Measurements from ENCODE around the gene CBFB. TPM values are rescaled to one million over a fixed set of nuclear protein-coding genes. Genes with fewer than 3 reads are reported as not detected.

The CBFB gene
- total and polyA plus RNA-seq, 2 experiments from 2014 or later = 66.3 to 197 TPM

- DNase-seq (ENCODE audit: low read depth in 1 of 2, low spot score in 1 of 2) = no peak
- no peak overlapping the region for H3K27ac ChIP-seq
- H3K36me3 ChIP-seq = peaks cover 19% of the 10 kb centered on the region
- H3K9me3 ChIP-seq (ENCODE audit: low read depth) = no peaks in the 10 kb centered on the region
- H3K27me3 ChIP-seq = peaks cover 2% of the 10 kb centered on the region
- TF ChIP-seq CTCF (IDR thresholded peaks at IDR 0.05; ENCODE audit: low read depth, low read length) = no peak
- no peak overlapping the region for H3K4me3 ChIP-seq
- H3K4me1 ChIP-seq (ENCODE audit: low read depth) = no peaks in the 10 kb centered on the region
Measured at GRCh38 chr16:67146523-67147357, 117.8 kb downstream of the CBFB start.

GRCh38 chr16:67147437-67148140 is 118.6 kb downstream of the CBFB start:
- H3K27ac ChIP-seq = no peak overlapping the region
- H3K27me3 ChIP-seq = peaks cover 10% of the 10 kb centered on the region
- H3K4me1 ChIP-seq (ENCODE audit: low read depth) = no peaks in the 10 kb centered on the region
- no peak overlapping the region for H3K4me3 ChIP-seq
- TF ChIP-seq CTCF (IDR thresholded peaks at IDR 0.05; ENCODE audit: low read depth, low read length) = no peak
- peaks cover 19% of the 10 kb centered on the region for H3K36me3 ChIP-seq
- H3K9me3 ChIP-seq (ENCODE audit: low read depth) = no peaks in the 10 kb centered on the region
- DNase-seq (ENCODE audit: low read depth in 1 of 2, low spot score in 1 of 2) = no peak

GRCh38 chr16:67148221-67148620 is 119.3 kb downstream of the CBFB start:
- no peak for TF ChIP-seq CTCF (IDR thresholded peaks at IDR 0.05; ENCODE audit: low read depth, low read length)
- peaks cover 16% of the 10 kb centered on the region for H3K27me3 ChIP-seq
- H3K4me1 ChIP-seq (ENCODE audit: low read depth) = no peaks in the 10 kb centered on the region
- no peak overlapping the region for H3K27ac ChIP-seq
- no peaks in the 10 kb centered on the region for H3K9me3 ChIP-seq (ENCODE audit: low read depth)
- no peak for DNase-seq (ENCODE audit: low read depth in 1 of 2, low spot score in 1 of 2)
- H3K4me3 ChIP-seq = no peak overlapping the region
- peaks cover 19% of the 10 kb centered on the region for H3K36me3 ChIP-seq

GRCh38 chr16:67148656-67149275 is 119.8 kb downstream of the CBFB start:
- Histone ChIP-seq H3K27ac (no peak overlapping the region), H3K4me1 (ENCODE audit: low read depth) (no peaks in the 10 kb centered on the region), H3K4me3 (no peak overlapping the region), H3K27me3 (peaks cover 22% of the 10 kb centered on the region), H3K36me3 (peaks cover 15% of the 10 kb centered on the region), H3K9me3 (ENCODE audit: low read depth) (no peaks in the 10 kb centered on the region)
- no peak for DNase-seq (ENCODE audit: low read depth in 1 of 2, low spot score in 1 of 2)
- TF ChIP-seq CTCF (IDR thresholded peaks at IDR 0.05; ENCODE audit: low read depth, low read length) = no peak

- Histone ChIP-seq H3K27ac (no peak overlapping the region), H3K27me3 (peaks cover 29% of the 10 kb centered on the region), H3K9me3 (ENCODE audit: low read depth) (no peaks in the 10 kb centered on the region), H3K4me3 (no peak overlapping the region), H3K4me1 (ENCODE audit: low read depth) (no peaks in the 10 kb centered on the region), H3K36me3 (peaks cover 8% of the 10 kb centered on the region)
- DNase-seq (ENCODE audit: low read depth in 1 of 2, low spot score in 1 of 2) = no peak
- no peak for TF ChIP-seq CTCF (IDR thresholded peaks at IDR 0.05; ENCODE audit: low read depth, low read length)
Measured at GRCh38 chr16:67149276-67150046, 120.5 kb downstream of the CBFB start.
